Endodermal cell (in vitro differentiated cells): Measurements from ENCODE around the gene KLC4. TPM values are rescaled to one million over a fixed set of nuclear protein-coding genes. Genes with fewer than 3 reads are reported as not detected.

Experiments used
- DNase-seq: peaks from one replicate; pipeline ENCODE4 v3.0.0-alpha.2; 2017
- H3K27ac ChIP-seq: 2 replicates; pipeline ENCODE4 v1.5.1; 2013; ENCODE audit warnings: mild to moderate bottlenecking, low read depth, low read length, moderate library complexity
- H3K27me3 ChIP-seq: 2 replicates; pipeline ENCODE4 v1.6.1; 2013; ENCODE audit warnings: mild to moderate bottlenecking, low read length, moderate library complexity; ENCODE audit not compliant: insufficient read depth, control insufficient read depth, poor library complexity, severe bottlenecking
- H3K36me3 ChIP-seq: 2 replicates; pipeline ENCODE4 v1.7.0; 2013; ENCODE audit warnings: mild to moderate bottlenecking, low read length, moderate library complexity; ENCODE audit not compliant: control insufficient read depth, insufficient read depth
- H3K4me1 ChIP-seq: one replicate; pipeline ENCODE4 v1.7.0; 2013; ENCODE audit warnings: low read length; ENCODE audit not compliant: control insufficient read depth, insufficient read depth
- H3K4me3 ChIP-seq: 2 replicates; pipeline ENCODE4 v1.5.1; 2013; ENCODE audit warnings: mild to moderate bottlenecking, low read length, moderate library complexity
- H3K9ac ChIP-seq: 2 replicates; pipeline ENCODE4 v1.6.1; 2013; ENCODE audit warnings: mild to moderate bottlenecking, low read length, moderate library complexity; ENCODE audit not compliant: poor library complexity, severe bottlenecking; ENCODE audit errors: extremely low read depth
- H3K9me3 ChIP-seq: 2 replicates; pipeline ENCODE4 v1.6.1; 2013; ENCODE audit warnings: mild to moderate bottlenecking, low read length, moderate library complexity; ENCODE audit not compliant: control insufficient read depth
- H3K27ac Mint-ChIP-seq: 2 replicates; pipeline ENCODE4 v1.8.0; 2020; ENCODE audit warnings: mixed read lengths
- H3K27me3 Mint-ChIP-seq: 2 replicates; pipeline ENCODE4 v1.8.0; 2021; ENCODE audit warnings: mild to moderate bottlenecking, mixed read lengths; ENCODE audit not compliant: insufficient read depth
- H3K36me3 Mint-ChIP-seq: 2 replicates; pipeline ENCODE4 v1.8.0; 2020; ENCODE audit warnings: low read depth, mixed read lengths
- H3K4me1 Mint-ChIP-seq: 2 replicates; pipeline ENCODE4 v1.8.0; 2020; ENCODE audit warnings: mixed read lengths
- H3K4me3 Mint-ChIP-seq: 2 replicates; pipeline ENCODE4 v1.8.0; 2020; ENCODE audit warnings: mild to moderate bottlenecking, moderate library complexity, mixed read lengths
- H3K9me3 Mint-ChIP-seq: 2 replicates; pipeline ENCODE4 v1.8.0; 2020; ENCODE audit warnings: mild to moderate bottlenecking, mixed read lengths
- CTCF ChIP-seq: fragments of 200-600 bp; sonication (generic); conservative IDR thresholded peaks from 2 replicates; pipeline ENCODE4 v1.5.0; 2021; ENCODE audit warnings: antibody characterized with exemption, mild to moderate bottlenecking
- WGBS, 2 experiments: methylation state at CpG; one replicate each; pipeline versions ENCODE4 v1.1.5 to v1.1.7; 2013; ENCODE audit warnings: missing lambda C conversion rate in 2 of 2, mixed read lengths in 1 of 2; ENCODE audit not compliant: insufficient coverage in 1 of 2, insufficient read length in 1 of 2; 5-methylcytosine and 5-hydroxymethylcytosine counted together
- total RNA-seq, 2 donors: library from RNA; stranded (reverse); fragmentation: NEBNext Ultra II Directional in 1 of 2; extraction: Animal tissue kit (Norgen Biotek cat#: 25700) in 1 of 2; gene quantifications; 2 replicates in 1 of 2; 3 replicates in 1 of 2; pipeline ENCODE4 v1.2.1, GENCODE V29; 2021

KLC4 gene
- total RNA-seq, 2 donors from 2014 or later: 36.6 to 38.0 TPM

- Histone ChIP-seq H3K36me3 (peaks cover 72% of the 10 kb centered on the region), H3K9ac (no peak overlapping the region), H3K27ac (no peak overlapping the region), H3K9me3 (no peaks in the 10 kb centered on the region), H3K27me3 (no peaks in the 10 kb centered on the region), H3K4me3 (peak overlapping the region; percentile 93), H3K4me1 (peaks cover 3% of the 10 kb centered on the region)
- peaks cover 63% of the 10 kb centered on the region for H3K36me3 Mint-ChIP-seq
- H3K9me3 Mint-ChIP-seq: no peaks in the 10 kb centered on the region
- TF ChIP-seq CTCF: no peak
- peaks cover 23% of the 10 kb centered on the region for H3K4me1 Mint-ChIP-seq
- no peak for DNase-seq
- 94 to 95% methylated on average over 11 to 17 of the region's 17 CpGs for WGBS, 2 experiments
- peak overlapping the region; percentile 68 for H3K27ac Mint-ChIP-seq
- H3K4me3 Mint-ChIP-seq: peak overlapping the region; percentile 98
- no peaks in the 10 kb centered on the region for H3K27me3 Mint-ChIP-seq
Observed at GRCh38 chr6:43050981-43051380, 8.4 kb upstream of the KLC4 start.

- H3K4me1 ChIP-seq: peaks cover 3% of the 10 kb centered on the region
- H3K4me1 Mint-ChIP-seq: peaks cover 23% of the 10 kb centered on the region
- peak overlapping the region; percentile 89 for H3K9ac ChIP-seq
- peak overlapping the region; percentile 93 for H3K4me3 ChIP-seq
- no peaks in the 10 kb centered on the region for H3K9me3 ChIP-seq
- peak overlapping the region; percentile 95 for H3K27ac Mint-ChIP-seq
- H3K27me3 Mint-ChIP-seq: no peaks in the 10 kb centered on the region
- no peak overlapping the region for H3K27ac ChIP-seq
- peaks cover 68% of the 10 kb centered on the region for H3K36me3 ChIP-seq
- peak overlapping the region; percentile 98 for H3K4me3 Mint-ChIP-seq
- H3K27me3 ChIP-seq: no peaks in the 10 kb centered on the region
- H3K9me3 Mint-ChIP-seq: no peaks in the 10 kb centered on the region
- no peak for DNase-seq
- no peak for TF ChIP-seq CTCF
- peaks cover 56% of the 10 kb centered on the region for H3K36me3 Mint-ChIP-seq
- 94 to 96% methylated on average over 14 to 19 of the region's 19 CpGs for WGBS, 2 experiments
Observed at GRCh38 chr6:43052225-43052841, 7.1 kb upstream of the KLC4 start.

- no peaks in the 10 kb centered on the region for H3K27me3 ChIP-seq
- 18 to 38% methylated on average over 9 to 22 of the region's 22 CpGs for whole genome bisulfite sequencing, 2 experiments
Observed at GRCh38 chr6:43052842-43053544, 6.4 kb upstream of the KLC4 start.

More at GRCh38 chr6:43052842-43053544, 6.4 kb upstream of the KLC4 start:
- peak overlapping the region; percentile 61 for H3K27ac ChIP-seq
- no peak for TF ChIP-seq CTCF
- H3K36me3 Mint-ChIP-seq: peaks cover 56% of the 10 kb centered on the region
- H3K4me3 ChIP-seq: peak overlapping the region; percentile 93
- peak overlapping the region; percentile 89 for H3K9ac ChIP-seq
- DNase-seq: peak; percentile 77
- peaks cover 3% of the 10 kb centered on the region for H3K4me1 ChIP-seq
- peak overlapping the region; percentile 95 for H3K27ac Mint-ChIP-seq
- no peaks in the 10 kb centered on the region for H3K9me3 Mint-ChIP-seq
- no peaks in the 10 kb centered on the region for H3K27me3 Mint-ChIP-seq
- peaks cover 24% of the 10 kb centered on the region for H3K4me1 Mint-ChIP-seq
- H3K9me3 ChIP-seq: no peaks in the 10 kb centered on the region
- H3K36me3 ChIP-seq: peaks cover 67% of the 10 kb centered on the region
- H3K4me3 Mint-ChIP-seq: peak overlapping the region; percentile 98
